K562 (cell line): Measurements from ENCODE around the gene KMT2A. TPM values are rescaled to one million over a fixed set of nuclear protein-coding genes. Genes with fewer than 3 reads are reported as not detected.
A peak's percentile ranks its signal among the peaks of the same experiment; 100 is the strongest.

ENCODE experiments used
- ATAC-seq: fragments of 200-7000 bp; cut with Tn5 transposase; 3 replicates; pipeline ENCODE4 v1.9.1; 2020; ENCODE audit warnings: moderate library complexity
- BruUV-seq: library from RNA; stranded (reverse); fragments of 400-500 nt; replicated peaks from 2 replicates; lab custom pipeline; 2021; lab: Mats Ljungman, UMichigan
- CTCF ChIA-PET: fragments of 300-600 bp; formaldehyde crosslinking; extraction: SDS; loops from one replicate; lab custom pipeline; 2021; ENCODE audit warnings: low intra/inter-chr PET ratio; lab: Yijun Ruan, JAX
- POLR2A ChIA-PET: fragments of 300-600, 350-650 bp; sonication (Branson Sonifier 250); formaldehyde crosslinking; extraction: SDS; loops from one replicate; lab custom pipeline; 2021; ENCODE audit warnings: antibody characterized with exemption, inconsistent platforms; lab: Yijun Ruan, JAX
- DNase-seq, 4 experiments: peaks; one replicate each; pipeline versions ENCODE4 v3.0.0 to v3.0.0-alpha.2; 2011 to 2018; ENCODE audit warnings: low spot score in 3 of 4, mixed read lengths in 3 of 4; ENCODE audit errors: extremely low read depth in 1 of 4
- FAIRE-seq: peaks from 2 replicates; lab custom pipeline; 2011; peaks lifted over from hg19 to GRCh38; lab: Jason Lieb, UNC
- H2AFZ ChIP-seq: 2 replicates; pipeline ENCODE4 v1.6.0; 2011; ENCODE audit warnings: low read depth, low read length, control low read depth, inconsistent platforms
- H3K27ac ChIP-seq: fragments of 200-600 bp; 3 replicates; pipeline ENCODE4 v1.8.0; 2011; ENCODE audit warnings: low read depth, mild to moderate bottlenecking, control low read depth, inconsistent platforms, low read length, moderate library complexity, mixed read lengths; ENCODE audit errors: extremely low read depth
- H3K27me3 ChIP-seq, 2 experiments: fragments of 300-600 bp in 1 of 2; 2 replicates in 1 of 2; 3 replicates in 1 of 2; pipeline versions ENCODE4 v1.6.0 to v1.8.0; 2011; ENCODE audit warnings: inconsistent platforms in 2 of 2, low read length in 2 of 2, mild to moderate bottlenecking in 1 of 2, mixed read lengths in 1 of 2, moderate library complexity in 1 of 2; ENCODE audit not compliant: control insufficient read depth in 2 of 2, insufficient read depth in 2 of 2
- H3K36me3 ChIP-seq: fragments of 300-600 bp; 3 replicates; pipeline ENCODE4 v1.8.0; 2011; ENCODE audit warnings: mild to moderate bottlenecking, low read length, inconsistent platforms; ENCODE audit not compliant: control insufficient read depth, insufficient read depth
- H3K4me1 ChIP-seq, 2 experiments: fragments of 200-600 bp in 1 of 2; replicated peaks in 1 of 2; 2 replicates in 1 of 2; 3 replicates in 1 of 2; pipeline versions ENCODE4 v1.5.1 to v1.8.0; 2011; ENCODE audit warnings: inconsistent platforms in 2 of 2, low read length in 2 of 2, mild to moderate bottlenecking in 1 of 2, mixed read lengths in 1 of 2, moderate library complexity in 1 of 2; ENCODE audit not compliant: control insufficient read depth in 2 of 2, insufficient read depth in 2 of 2
- H3K4me2 ChIP-seq: 2 replicates; pipeline ENCODE4 v1.6.1; 2011; ENCODE audit warnings: low read length, control low read depth, inconsistent platforms, mixed read lengths; ENCODE audit not compliant: insufficient read depth
- H3K4me3 ChIP-seq: fragments of 200-600 bp; sonication (generic), shearing (Covaris generic); 2 replicates; pipeline ENCODE4 v1.5.1; 2016; ENCODE audit warnings: control low read depth, inconsistent platforms
- H3K79me2 ChIP-seq: fragments of 200-600 bp; 3 replicates; pipeline ENCODE4 v1.8.0; 2011; ENCODE audit warnings: low read length, inconsistent platforms; ENCODE audit not compliant: control insufficient read depth, insufficient read depth
- H3K9ac ChIP-seq, 2 experiments: 2 replicates each; pipeline versions ENCODE4 v1.6.0 to v1.6.1; 2011; ENCODE audit warnings: low read depth in 2 of 2, low read length in 2 of 2, control low read depth in 1 of 2, inconsistent platforms in 1 of 2, mild to moderate bottlenecking in 1 of 2, mixed read lengths in 1 of 2; ENCODE audit not compliant: insufficient read depth in 1 of 2
- H3K9me1 ChIP-seq: one replicate; pipeline ENCODE4 v1.6.0; 2011; ENCODE audit warnings: inconsistent platforms, mild to moderate bottlenecking, low read length, moderate library complexity; ENCODE audit not compliant: control insufficient read depth, insufficient read depth
- H3K9me3 ChIP-seq: replicated peaks from 2 replicates; pipeline ENCODE4 v1.5.1; 2011; ENCODE audit warnings: low read depth, low read length, inconsistent platforms; ENCODE audit not compliant: control insufficient read depth, insufficient read depth
- H4K20me1 ChIP-seq: replicated peaks from 2 replicates; pipeline ENCODE4 v1.6.1; 2011; ENCODE audit warnings: low read length, inconsistent platforms, mixed read lengths; ENCODE audit not compliant: control insufficient read depth, insufficient read depth
- EP300 ChIP-seq: IDR thresholded peaks from 2 replicates; pipeline ENCODE4 v1.6.1; 2012; ENCODE audit warnings: low read length, improper control_type of control experiment
- ETV1 ChIP-seq: fragments of 450-650 bp; conservative IDR thresholded peaks from 2 replicates; pipeline ENCODE4 v1.6.1; 2016; ENCODE audit warnings: missing genetic modification characterization, control low read depth, low read depth, missing compliant biosample characterization
- MAZ ChIP-seq, 2 experiments: fragments of 450-650 bp in 1 of 2; sonication (generic) in 1 of 2; formaldehyde crosslinking; IDR thresholded peaks in 1 of 2; conservative IDR thresholded peaks in 1 of 2; 2 replicates each; pipeline versions ENCODE4 v1.4.0 to v1.5.0; 2020; ENCODE audit warnings: mild to moderate bottlenecking in 1 of 2, missing genetic modification reagents in 1 of 2
- NR2C1 ChIP-seq, 2 experiments: fragments of 450-650 bp; IDR thresholded peaks; 2 replicates each; pipeline ENCODE4 v1.6.1; 2017; ENCODE audit warnings: mild to moderate bottlenecking in 2 of 2, antibody characterized with exemption in 1 of 2, inconsistent platforms in 1 of 2, missing compliant biosample characterization in 1 of 2, missing genetic modification characterization in 1 of 2
- RFX1 ChIP-seq: fragments of 450-650 bp; IDR thresholded peaks from 2 replicates; pipeline ENCODE4 v1.6.1; 2016; ENCODE audit warnings: mild to moderate bottlenecking, moderate library complexity
- RNF2 ChIP-seq: sonication (generic); IDR thresholded peaks from 2 replicates; pipeline ENCODE4 v1.6.1; 2016
- YBX1 ChIP-seq: fragments of 450-650 bp; IDR thresholded peaks from 2 replicates; pipeline ENCODE4 v1.7.1; 2016; ENCODE audit warnings: mild to moderate bottlenecking
- ZNF766 ChIP-seq: fragments of 200-800 bp; sonication (Bioruptor generic); conservative IDR thresholded peaks from 2 replicates; pipeline ENCODE4 v1.6.1; 2016; ENCODE audit warnings: missing genetic modification characterization, missing compliant biosample characterization
- WGBS: fragments of 100-300 bp; shearing (Covaris generic); methylation state at CpG from one replicate; pipeline ENCODE4 v1.1.6; 2016; ENCODE audit warnings: low coverage, mixed read lengths; ENCODE audit not compliant: insufficient coverage; ENCODE audit errors: missing lambda C conversion rate; 5-methylcytosine and 5-hydroxymethylcytosine counted together
- in situ Hi-C: fragments of 300-500 bp; cut with MboI; formaldehyde crosslinking; loops from 4 replicates; pipeline ENCODE4 v1.15.0; 2018; ENCODE audit warnings: inconsistent platforms, mixed read lengths
- intact Hi-C: fragments of 100-400 bp; cut with micrococcal nuclease; formaldehyde crosslinking; loops from 2 replicates; pipeline ENCODE4 v1.14.2; 2022
- polyA plus RNA-seq, 8 experiments: library from polyadenylated mRNA; depleted of rRNA in 4 of 8; stranded (reverse) in 5 of 8; unstranded in 3 of 8; fragments of >200 nt; fragmentation: Nextera tagmentation in 2 of 8; fragmentation: Illumina TruSeq in 1 of 8; extraction: Ambion mirVana in 2 of 8; extraction: Trizol in 1 of 8; gene quantifications; 2 replicates each; pipeline versions ENCODE4 v1.2.1 to v1.2.3, GENCODE V29; 2011 to 2014; ENCODE audit warnings: inconsistent platforms in 1 of 8, missing spikeins in 1 of 8
- total RNA-seq, 7 experiments: library from RNA; depleted of rRNA in 6 of 7; stranded (reverse); fragments of >200 nt in 6 of 7; fragmentation: Illumina TruSeq in 2 of 7; extraction: Trizol in 2 of 7; gene quantifications; 2 replicates each; pipeline versions ENCODE4 v1.2.1 to v1.2.3, GENCODE V29; 2011 to 2021; ENCODE audit warnings: low replicate concordance in 1 of 7

The KMT2A gene
- total and polyA plus RNA-seq, 9 of the 15 experiments (the other 6 are each of a cell fraction or from before 2014, with no cell fraction given): 9.6 to 59.9 (median 32.6) TPM

DNA sequence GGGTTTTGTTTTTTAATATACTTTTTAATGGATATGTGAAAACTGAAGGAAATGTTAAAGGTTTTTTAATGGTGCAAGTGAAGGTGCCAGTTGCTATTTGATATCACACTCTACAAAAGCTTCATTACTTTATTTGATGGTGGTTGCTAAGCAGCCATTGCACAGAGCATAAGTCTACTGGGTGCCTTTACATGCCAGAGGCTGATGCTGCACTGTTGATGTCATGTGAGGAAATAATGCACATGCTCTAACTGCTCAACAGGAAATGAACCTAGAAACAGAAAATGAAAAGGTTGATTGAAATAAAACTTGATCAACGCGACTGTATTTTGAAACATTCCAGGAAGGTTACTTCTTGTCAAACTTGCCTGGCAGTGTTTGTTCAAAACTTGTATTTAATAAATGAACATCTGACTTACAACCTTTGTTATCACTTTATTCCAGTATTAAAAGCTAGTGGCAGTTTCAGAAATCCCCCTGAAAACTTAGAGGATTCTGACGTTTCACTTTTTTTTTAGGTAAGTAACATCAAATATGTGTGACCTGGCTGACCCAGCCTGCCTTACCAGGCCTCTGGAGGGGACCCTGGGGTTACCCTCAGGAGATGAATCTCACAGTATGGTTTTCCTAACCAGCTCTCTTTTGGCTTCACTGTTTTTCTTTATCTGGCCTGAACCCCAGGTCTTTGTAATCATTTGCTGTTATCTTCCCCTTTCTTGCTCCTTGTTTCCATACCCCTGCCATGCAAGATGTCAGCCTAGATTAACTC lies 37.3 kb upstream of the KMT2A start:
- Histone ChIP-seq H4K20me1 (0 out of 2 replicates have a peak, but pooled peaks cover 7% of the 10 kb centered on the region), H2AFZ (no peak overlapping the region), H3K79me2 (peaks cover 38% of the 10 kb centered on the region), H3K4me2 (no peak overlapping the region), H3K4me3 (no peak overlapping the region), H3K36me3 (peaks cover 43% of the 10 kb centered on the region; the same call in 2 of the 3 replicates), H3K9me3 (no peaks in the 10 kb centered on the region), H3K9ac (peak overlapping the region in 1 of 2 experiments; percentile 53; a peak in 1 of 4 replicates), H3K9me1 (no peaks in the 10 kb centered on the region), H3K27ac (peak overlapping the region; percentile 22; the same call in 1 of the 3 replicates), H3K4me1 (peaks cover 15 to 17% of the 10 kb centered on the region in 2 experiments; a peak in 3 of 5 replicates), H3K27me3 (no peaks in the 10 kb centered on the region)
- DNase-seq (no peak), FAIRE-seq (no peak), ATAC-seq (no peak)
- POLR2A ChIA-PET: interaction anchor here (0.6 to 1.9 kb wide), 4 partner anchors 13 to 93 kb away, joined by 3 to 8 read pairs (median 3); no protein-coding TSS in a partner anchor
- CTCF ChIA-PET: no interaction called here
- intact Hi-C loops (no loop called here), in situ Hi-C loops (no loop called here)
- 49% methylated on average over 3 of the region's 3 CpGs for WGBS
- no peak for TF ChIP-seq NR2C1 (IDR thresholded peaks at IDR 0.05)
- TF ChIP-seq NR2C1 (tag; IDR thresholded peaks at IDR 0.05): peak; percentile 8; the same call in 1 of the 2 replicates
- TF ChIP-seq EP300: 0 out of 2 replicates have a peak, but pooled peaks have one; percentile 14
- peak; percentile 42; the same call in 1 of the 2 replicates for TF ChIP-seq ETV1
- TF ChIP-seq MAZ (CRISPR knock-in tag; conservative IDR thresholded peaks at IDR 0.05 in 1 of 2, IDR thresholded peaks at IDR 0.05 in 1 of 2): no peak
- no peak for TF ChIP-seq RNF2
- TF ChIP-seq ZNF766 (CRISPR knock-in tag): no peak
- peak; percentile 35 for TF ChIP-seq RFX1
- TF ChIP-seq YBX1: no peak
- BruUV-seq: no TSS peak
